Osteoblast (primary cell): ENCODE results near the gene HEXD. TPM values are rescaled to one million over a fixed set of nuclear protein-coding genes. Genes with fewer than 3 reads are reported as not detected.

Experiments used
- DNase-seq: peaks from one replicate; pipeline ENCODE4 v3.0.0; 2011; ENCODE audit warnings: low spot score, mixed read lengths; ENCODE audit not compliant: insufficient read length; ENCODE audit errors: missing footprints
- H2AFZ ChIP-seq: 2 replicates; pipeline ENCODE4 v1.6.0; 2011; ENCODE audit warnings: mild to moderate bottlenecking, low read length
- H3K27ac ChIP-seq: 2 replicates; pipeline ENCODE4 v1.5.1; 2011; ENCODE audit warnings: mild to moderate bottlenecking, low read depth, low read length, moderate library complexity
- H3K27me3 ChIP-seq: 2 replicates; pipeline ENCODE4 v1.6.0; 2012; ENCODE audit warnings: mild to moderate bottlenecking, control low read depth, inconsistent platforms, low read length, moderate library complexity; ENCODE audit not compliant: insufficient read depth
- H3K36me3 ChIP-seq: 2 replicates; pipeline ENCODE4 v1.5.1; 2011; ENCODE audit warnings: mild to moderate bottlenecking, low read length, control low read depth, moderate library complexity; ENCODE audit not compliant: insufficient read depth
- H3K4me1 ChIP-seq: 2 replicates; pipeline ENCODE4 v1.5.1; 2011; ENCODE audit warnings: mild to moderate bottlenecking, low read length, control low read depth, moderate library complexity; ENCODE audit not compliant: insufficient read depth
- H3K4me2 ChIP-seq: 2 replicates; pipeline ENCODE4 v1.6.0; 2011; ENCODE audit warnings: mild to moderate bottlenecking, low read length; ENCODE audit not compliant: insufficient read depth
- H3K4me3 ChIP-seq: fragments of 200-600 bp; sonication (generic); 3 replicates; pipeline ENCODE4 v1.5.1; 2012; ENCODE audit warnings: mild to moderate bottlenecking, low read length, inconsistent platforms; ENCODE audit not compliant: insufficient read depth
- H3K79me2 ChIP-seq: 2 replicates; pipeline ENCODE4 v1.6.0; 2012; ENCODE audit warnings: mild to moderate bottlenecking, low read length, control low read depth, inconsistent platforms; ENCODE audit not compliant: insufficient read depth
- H3K9me3 ChIP-seq: 2 replicates; pipeline ENCODE4 v1.5.1; 2011; ENCODE audit warnings: low read depth, low read length, control low read depth
- H4K20me1 ChIP-seq: 2 replicates; pipeline ENCODE4 v1.6.0; 2012; ENCODE audit warnings: mild to moderate bottlenecking, low read length, control low read depth; ENCODE audit not compliant: insufficient read depth
- total RNA-seq: library from RNA; depleted of rRNA; stranded (reverse); fragments of >200 nt; gene quantifications from 2 replicates; pipeline ENCODE4 v1.2.3, GENCODE V29; 2012
- TF ChIP-seq, protein P1 (sequence below): IDR thresholded peaks from 2 replicates; pipeline ENCODE4 v1.5.1; 2011; ENCODE audit warnings: mild to moderate bottlenecking, low read depth, low read length, moderate library complexity; ENCODE audit errors: extremely low read depth

The HEXD gene
- total RNA-seq, 1 donor, result 20.3 TPM

DNA sequence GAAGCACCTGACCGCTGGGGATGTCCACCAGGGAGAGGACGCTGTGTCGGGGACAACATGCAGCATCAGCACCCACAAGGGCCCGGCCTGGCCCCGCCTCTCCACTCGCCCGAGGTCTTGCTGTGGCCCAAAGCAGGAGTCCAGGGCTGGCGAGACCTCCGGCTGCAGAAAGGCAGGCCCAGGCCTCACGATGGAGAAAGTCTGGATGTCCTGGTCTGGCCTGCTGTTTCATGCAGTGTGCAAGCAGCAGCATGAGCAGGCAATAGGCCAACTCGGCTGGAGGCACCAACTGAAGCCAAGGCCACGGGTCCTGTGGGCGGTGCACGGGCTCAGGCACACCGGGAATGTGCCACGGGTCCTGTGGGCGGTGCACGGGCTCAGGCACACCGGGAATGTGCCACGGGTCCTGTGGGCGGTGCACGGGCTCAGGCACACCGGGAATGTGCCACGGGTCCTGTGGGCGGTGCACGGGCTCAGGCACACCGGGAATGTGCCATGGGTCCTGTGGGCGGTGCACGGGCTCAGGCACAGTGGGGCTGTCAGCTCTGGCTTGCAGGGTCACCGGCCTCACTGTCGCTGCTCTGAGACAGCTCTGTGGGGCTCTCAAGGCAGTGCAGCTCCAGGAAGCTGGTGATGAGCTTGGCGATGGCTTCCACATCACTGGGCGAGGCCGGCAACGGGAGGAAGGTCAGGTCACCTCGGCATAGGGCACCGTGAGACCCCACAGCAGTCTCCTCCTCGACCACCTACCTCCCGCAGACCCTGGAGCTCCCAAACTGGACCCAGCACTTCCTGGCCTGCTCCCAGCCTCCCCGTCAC, 25.5 kb downstream of the HEXD start:
- no peak overlapping the region for H2AFZ ChIP-seq
- H3K36me3 ChIP-seq, result peaks cover 11% of the 10 kb centered on the region
- H3K27ac ChIP-seq, result no peak overlapping the region

DNA sequence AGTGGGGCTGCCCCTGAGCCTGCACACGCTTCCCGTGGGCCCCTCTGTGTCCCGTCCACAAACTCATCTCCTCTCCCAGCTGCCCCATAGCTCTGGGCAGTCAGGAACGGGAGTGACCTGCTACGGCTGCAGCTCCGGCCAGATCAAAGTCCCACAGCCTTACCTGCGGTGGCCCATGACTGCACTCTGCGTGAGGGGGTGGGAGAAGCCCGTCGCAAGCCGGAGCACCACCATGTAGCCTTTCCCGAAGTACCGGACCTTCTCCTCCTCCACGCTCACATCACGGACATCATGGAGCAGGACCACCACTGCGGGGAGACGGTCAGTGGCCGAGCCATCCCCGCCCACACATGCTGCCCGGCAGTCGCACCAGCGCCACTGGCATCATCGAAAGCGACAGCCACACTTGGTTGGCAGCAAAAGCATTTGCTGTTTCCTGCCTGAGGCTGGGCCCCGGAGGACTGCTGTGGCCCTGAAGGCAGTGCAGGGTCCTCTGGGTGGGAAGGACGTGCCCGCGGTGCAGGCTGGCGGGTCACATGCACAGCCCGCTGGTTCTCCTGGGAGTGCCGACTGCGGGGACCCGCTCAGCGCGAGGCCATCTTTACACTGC, 26.2 kb downstream of the HEXD start:
- H3K4me3 ChIP-seq, result no peak overlapping the region
- TF ChIP-seq, protein P1, sequence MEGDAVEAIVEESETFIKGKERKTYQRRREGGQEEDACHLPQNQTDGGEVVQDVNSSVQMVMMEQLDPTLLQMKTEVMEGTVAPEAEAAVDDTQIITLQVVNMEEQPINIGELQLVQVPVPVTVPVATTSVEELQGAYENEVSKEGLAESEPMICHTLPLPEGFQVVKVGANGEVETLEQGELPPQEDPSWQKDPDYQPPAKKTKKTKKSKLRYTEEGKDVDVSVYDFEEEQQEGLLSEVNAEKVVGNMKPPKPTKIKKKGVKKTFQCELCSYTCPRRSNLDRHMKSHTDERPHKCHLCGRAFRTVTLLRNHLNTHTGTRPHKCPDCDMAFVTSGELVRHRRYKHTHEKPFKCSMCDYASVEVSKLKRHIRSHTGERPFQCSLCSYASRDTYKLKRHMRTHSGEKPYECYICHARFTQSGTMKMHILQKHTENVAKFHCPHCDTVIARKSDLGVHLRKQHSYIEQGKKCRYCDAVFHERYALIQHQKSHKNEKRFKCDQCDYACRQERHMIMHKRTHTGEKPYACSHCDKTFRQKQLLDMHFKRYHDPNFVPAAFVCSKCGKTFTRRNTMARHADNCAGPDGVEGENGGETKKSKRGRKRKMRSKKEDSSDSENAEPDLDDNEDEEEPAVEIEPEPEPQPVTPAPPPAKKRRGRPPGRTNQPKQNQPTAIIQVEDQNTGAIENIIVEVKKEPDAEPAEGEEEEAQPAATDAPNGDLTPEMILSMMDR, result no peak
- no peaks in the 10 kb centered on the region for H3K9me3 ChIP-seq
- no peak overlapping the region for H3K4me2 ChIP-seq
- H3K79me2 ChIP-seq, result peaks cover 12% of the 10 kb centered on the region
- no peaks in the 10 kb centered on the region for H3K27me3 ChIP-seq
- peak; percentile 66 for DNase-seq
- peaks cover 11% of the 10 kb centered on the region for H3K36me3 ChIP-seq
- peaks cover 33% of the 10 kb centered on the region for H4K20me1 ChIP-seq
- H3K27ac ChIP-seq, result no peak overlapping the region
- peaks cover 1% of the 10 kb centered on the region for H3K4me1 ChIP-seq
- no peak overlapping the region for H2AFZ ChIP-seq

More for the DNA sequence above, 25.5 kb downstream of the HEXD start:
- Histone ChIP-seq H3K4me1 (no peaks in the 10 kb centered on the region), H3K9me3 (no peaks in the 10 kb centered on the region), H3K79me2 (peaks cover 4% of the 10 kb centered on the region), H3K4me3 (no peak overlapping the region), H3K27me3 (no peaks in the 10 kb centered on the region), H4K20me1 (peaks cover 33% of the 10 kb centered on the region), H3K4me2 (no peak overlapping the region)
- DNase-seq, result no peak
- TF ChIP-seq, protein P1, result no peak

DNA sequence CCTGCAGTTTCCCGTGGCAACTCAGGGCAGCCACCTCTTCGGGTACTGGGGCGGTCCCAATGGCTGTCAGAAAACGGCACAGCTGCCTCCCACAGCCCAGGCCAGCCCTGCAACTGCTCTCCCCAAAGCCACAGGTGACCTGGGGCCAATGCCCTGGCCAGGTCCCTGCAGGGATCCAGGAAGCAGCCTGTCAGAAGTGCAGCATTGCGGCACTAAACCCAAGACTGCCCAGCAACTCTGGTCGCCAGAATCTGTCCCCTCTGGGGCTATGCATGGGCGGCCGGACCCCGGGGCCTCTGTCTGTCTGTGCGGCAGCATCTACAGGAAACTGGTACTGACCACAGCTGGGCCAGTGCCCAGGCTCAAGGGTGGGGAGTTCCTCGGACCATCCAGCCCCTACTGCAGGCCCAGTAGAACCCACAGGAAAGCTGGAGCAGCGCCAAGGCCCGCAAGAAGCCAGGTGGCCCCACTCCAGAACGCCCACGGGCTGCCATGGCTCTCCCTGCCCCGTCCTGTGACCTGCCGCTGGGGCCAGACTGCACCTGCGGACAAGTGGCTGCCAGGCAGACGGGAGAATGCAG, 26.9 kb downstream of the HEXD start:
- peak; percentile 88 for DNase-seq
- no peak overlapping the region for H3K4me2 ChIP-seq
- H3K36me3 ChIP-seq, result peaks cover 11% of the 10 kb centered on the region
- TF ChIP-seq, protein P1, result no peak
- H3K79me2 ChIP-seq, result peaks cover 18% of the 10 kb centered on the region
- peaks cover 4% of the 10 kb centered on the region for H3K4me1 ChIP-seq
- H3K9me3 ChIP-seq, result no peaks in the 10 kb centered on the region
- H4K20me1 ChIP-seq, result peaks cover 31% of the 10 kb centered on the region
- no peak overlapping the region for H3K27ac ChIP-seq
- no peak overlapping the region for H3K4me3 ChIP-seq
- H2AFZ ChIP-seq, result no peak overlapping the region
- H3K27me3 ChIP-seq, result no peaks in the 10 kb centered on the region

DNA sequence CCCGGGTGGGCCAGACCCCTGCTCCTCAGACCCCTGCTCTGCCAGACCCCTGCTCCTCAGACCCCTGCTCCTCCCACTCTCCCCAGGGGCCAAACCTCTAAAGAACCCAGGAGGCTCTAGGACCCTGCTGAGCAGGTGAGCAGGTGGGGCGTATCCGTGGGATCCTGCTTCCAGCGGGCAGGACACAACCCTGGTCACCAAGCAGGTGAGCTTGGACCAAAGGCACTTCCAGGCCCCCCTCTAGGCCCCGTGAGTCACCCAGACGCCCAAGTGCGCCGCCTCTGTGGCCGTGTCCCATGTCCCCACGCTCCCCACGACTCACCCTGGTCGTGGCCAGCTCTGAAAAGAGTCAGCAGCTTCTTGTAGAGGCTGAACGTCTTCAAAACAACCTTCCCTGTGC, 27.4 kb downstream of the HEXD start:
- peaks cover 11% of the 10 kb centered on the region for H3K36me3 ChIP-seq
- peak; percentile 79 for DNase-seq
- TF ChIP-seq, protein P1, result no peak
- no peak overlapping the region for H2AFZ ChIP-seq
- H4K20me1 ChIP-seq, result peaks cover 29% of the 10 kb centered on the region
- no peak overlapping the region for H3K4me3 ChIP-seq
- no peaks in the 10 kb centered on the region for H3K27me3 ChIP-seq
- peaks cover 4% of the 10 kb centered on the region for H3K4me1 ChIP-seq
- H3K9me3 ChIP-seq, result no peaks in the 10 kb centered on the region
- peaks cover 23% of the 10 kb centered on the region for H3K79me2 ChIP-seq
- peak overlapping the region; percentile 17 for H3K27ac ChIP-seq
- no peak overlapping the region for H3K4me2 ChIP-seq
